ENCODE data around the gene TNFAIP1.

Gene TNFAIP1

GRCh38 chr17:28371245-28372202, 36.0 kb downstream of the TNFAIP1 start, which contains the start of gene SARM1:
TSS of gene SARM1 (plus strand) at chr17:28371694. CDS start at chr17:28372033, 339 bp downstream.
- peak; percentile 60 for DNase-seq (ENCODE audit: low read depth)

- no peak for DNase-seq (ENCODE audit: low read depth)
These were observed 36.8 kb downstream of the TNFAIP1 start for GRCh38 chr17:28372203-28372944.

- no peak for DNase-seq (ENCODE audit: low read depth)
These were observed 37.3 kb downstream of the TNFAIP1 start for GRCh38 chr17:28372945-28373274.

GRCh38 chr17:28379814-28380801, 44.5 kb downstream of the TNFAIP1 start:
- DNase-seq (ENCODE audit: low read depth): no peak

GRCh38 chr17:28381141-28381825, 45.7 kb downstream of the TNFAIP1 start:
- no peak for DNase-seq (ENCODE audit: low read depth)

- DNase-seq (ENCODE audit: low read depth): no peak
These were observed 48.9 kb downstream of the TNFAIP1 start for GRCh38 chr17:28384281-28385036.

- no peak for DNase-seq (ENCODE audit: low read depth)
These were observed 49.5 kb downstream of the TNFAIP1 start for GRCh38 chr17:28385037-28385400.

GRCh38 chr17:28385406-28385805, 49.8 kb downstream of the TNFAIP1 start:
- no peak for DNase-seq (ENCODE audit: low read depth)

GRCh38 chr17:28386391-28386790, 50.8 kb downstream of the TNFAIP1 start:
- DNase-seq (ENCODE audit: low read depth): no peak

GRCh38 chr17:28388106-28388505, 52.5 kb downstream of the TNFAIP1 start:
- DNase-seq (ENCODE audit: low read depth): no peak

GRCh38 chr17:28390141-28390540, 54.6 kb downstream of the TNFAIP1 start:
- DNase-seq (ENCODE audit: low read depth): no peak

GRCh38 chr17:28390563-28390962, 55.0 kb downstream of the TNFAIP1 start:
- DNase-seq (ENCODE audit: low read depth): no peak

GRCh38 chr17:28390984-28391383, 55.4 kb downstream of the TNFAIP1 start:
- no peak for DNase-seq (ENCODE audit: low read depth)

GRCh38 chr17:28391401-28391800, 55.8 kb downstream of the TNFAIP1 start:
- no peak for DNase-seq (ENCODE audit: low read depth)

GRCh38 chr17:28392491-28392890, 56.9 kb downstream of the TNFAIP1 start:
- no peak for DNase-seq (ENCODE audit: low read depth)

GRCh38 chr17:28394337-28395116, 59.0 kb downstream of the TNFAIP1 start:
- DNase-seq (ENCODE audit: low read depth): no peak

- DNase-seq (ENCODE audit: low read depth): no peak
These were observed 59.9 kb downstream of the TNFAIP1 start for GRCh38 chr17:28395426-28395825.

GRCh38 chr17:28395968-28396367, 60.4 kb downstream of the TNFAIP1 start:
- DNase-seq (ENCODE audit: low read depth): no peak

Measured in stimulated activated CD8-positive, alpha-beta memory T cell treated with anti-CD3 and anti-CD28 coated beads, Interleukin-15, amount 100 ng/mL, for 24 hours (primary cell).